Tibial nerve (tissue), 4 donors: ENCODE data around the gene PRR13. TPM values are rescaled to one million over a fixed set of nuclear protein-coding genes. Genes with fewer than 3 reads are reported as not detected.
"Not testable (repeated sequence)": the region's sequence is repeated elsewhere in the genome, so short reads cannot be mapped to it uniquely, and the experiment has no call there.

Experiments used
- DNase-seq, 2 donors: peaks; one replicate each; pipeline ENCODE4 v3.0.0-alpha.2; 2019; ENCODE audit warnings: low spot score in 2 of 2
- H3K27ac ChIP-seq, 4 donors: fragments of 200-600 bp; sonication (generic) in 3 of 4; one replicate each; pipeline ENCODE4 v1.5.1; 2017 to 2019; ENCODE audit warnings: mild to moderate bottlenecking in 1 of 4
- H3K27me3 ChIP-seq, 2 donors: fragments of 200-600 bp; sonication (generic) in 1 of 2; one replicate each; pipeline versions ENCODE4 v1.5.1 to v1.6.0; 2017 to 2019
- H3K36me3 ChIP-seq, 3 donors: fragments of 200-600 bp; sonication (generic); one replicate each; pipeline ENCODE4 v1.5.1; 2018 to 2019
- H3K4me1 ChIP-seq, 4 donors: fragments of 200-600 bp; sonication (generic) in 3 of 4; one replicate each; pipeline ENCODE4 v1.5.1; 2017 to 2019
- H3K4me3 ChIP-seq, 4 donors: fragments of 200-600 bp; sonication (generic) in 3 of 4; one replicate each; pipeline ENCODE4 v1.5.1; 2017 to 2019; ENCODE audit warnings: mild to moderate bottlenecking in 1 of 4, moderate library complexity in 1 of 4
- H3K9me3 ChIP-seq, 4 donors: fragments of 200-600 bp; sonication (generic) in 3 of 4; one replicate each; pipeline ENCODE4 v1.5.1; 2017 to 2019
- CTCF ChIP-seq, 5 experiments: fragments of 200-600 bp in 3 of 5; fragments of 450-650 bp in 2 of 5; sonication (generic) in 3 of 5; IDR thresholded peaks; one replicate each; pipeline ENCODE4 v1.5.1; 2016 to 2019; ENCODE audit warnings: antibody characterized with exemption in 5 of 5, mild to moderate bottlenecking in 3 of 5, moderate library complexity in 2 of 5
- EP300 ChIP-seq, 2 donors: sonication (generic); formaldehyde crosslinking; IDR thresholded peaks; one replicate each; pipeline ENCODE4 v1.6.1; 2017; ENCODE audit warnings: antibody characterized with exemption in 2 of 2, mild to moderate bottlenecking in 1 of 2
- POLR2A ChIP-seq, 2 donors: fragments of 450-650 bp; IDR thresholded peaks; one replicate each; pipeline ENCODE4 v1.6.1; 2017; ENCODE audit warnings: antibody characterized with exemption in 2 of 2, mild to moderate bottlenecking in 2 of 2, moderate library complexity in 2 of 2
- WGBS, 2 donors: methylation state at CpG; one replicate each; pipeline ENCODE4 v1.1.5; 2018; 5-methylcytosine and 5-hydroxymethylcytosine counted together
- total RNA-seq, 4 donors: library from RNA; depleted of rRNA; stranded (reverse); fragments of >200 nt; gene quantifications; one replicate each; pipeline ENCODE4 v1.1.0, GENCODE V29; 2016

The PRR13 gene, protein sequence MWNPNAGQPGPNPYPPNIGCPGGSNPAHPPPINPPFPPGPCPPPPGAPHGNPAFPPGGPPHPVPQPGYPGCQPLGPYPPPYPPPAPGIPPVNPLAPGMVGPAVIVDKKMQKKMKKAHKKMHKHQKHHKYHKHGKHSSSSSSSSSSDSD
- total RNA-seq: 100 to 1,000 TPM in 1 of 4 donors, 10 to 100 TPM in 3; 54.6 to 125 (median 57.0) TPM

DNA sequence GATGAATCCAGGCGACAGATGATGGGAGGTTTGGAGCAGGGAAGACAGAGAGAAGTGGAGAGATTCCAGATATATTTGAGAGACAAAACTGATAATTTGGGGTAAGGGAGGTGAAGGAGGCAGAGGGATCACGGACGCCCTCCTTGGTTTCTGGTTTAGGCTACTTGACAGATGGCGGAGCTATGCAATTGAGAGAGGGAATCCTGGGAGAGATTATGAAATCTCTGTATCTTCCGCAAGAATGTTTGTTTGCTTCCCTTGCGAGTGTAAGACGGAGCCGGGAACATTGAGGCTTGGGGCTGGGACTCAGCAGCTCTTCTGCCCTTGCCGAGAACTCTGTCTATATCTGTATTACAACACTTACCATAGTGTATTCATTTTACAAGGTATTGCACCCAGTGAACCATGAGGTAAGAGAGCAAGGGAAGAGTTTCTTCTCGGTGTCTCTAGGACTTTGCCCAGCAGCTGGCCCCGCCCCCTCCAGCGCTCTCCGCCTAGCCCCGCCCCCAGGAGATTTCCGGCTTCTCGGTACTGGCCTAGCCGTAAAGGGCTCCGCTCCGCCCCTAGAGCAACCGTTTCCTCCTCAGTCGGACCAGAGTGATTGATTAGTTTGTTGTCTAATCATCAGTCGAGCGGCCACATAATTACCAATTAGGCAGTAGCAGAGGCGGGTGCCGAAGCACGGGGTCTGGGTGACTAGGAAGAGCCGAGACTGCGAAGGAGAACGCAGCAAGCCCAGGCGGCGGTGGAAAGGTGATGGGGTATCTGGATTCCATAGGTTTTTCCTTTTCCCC lies at the start of gene PRR13:
TSS of gene PRR13 (plus strand) at position 695 of the 794 bp plus-strand sequence. CDS start 981 bp downstream, outside the sequence.
- H3K36me3 ChIP-seq: peaks cover 0 to 28% (median 3%) of the 10 kb centered on the region in 3 donors
- peak within 1 kb of the TSS; percentile 74 to 92 (median 90) for H3K27ac ChIP-seq
- peaks cover 0 to 41% (median 12%) of the 10 kb centered on the region in 4 donors for H3K4me1 ChIP-seq
- DNase-seq: peak; percentile 98
- H3K27me3 ChIP-seq: no peaks in the 10 kb centered on the region
- no peaks in the 10 kb centered on the region for H3K9me3 ChIP-seq
- peak; percentile 85 to 91 for TF ChIP-seq POLR2A (IDR thresholded peaks at IDR 0.05)
- peak; percentile 30 to 96 for TF ChIP-seq EP300 (IDR thresholded peaks at IDR 0.05)
- TF ChIP-seq CTCF (IDR thresholded peaks at IDR 0.05): no peak
- peak within 1 kb of the TSS; percentile 53 to 87 (median 66) for H3K4me3 ChIP-seq
- WGBS, 2 donors: 1% methylated on average over 30 to 31 of the region's 31 CpGs

DNA sequence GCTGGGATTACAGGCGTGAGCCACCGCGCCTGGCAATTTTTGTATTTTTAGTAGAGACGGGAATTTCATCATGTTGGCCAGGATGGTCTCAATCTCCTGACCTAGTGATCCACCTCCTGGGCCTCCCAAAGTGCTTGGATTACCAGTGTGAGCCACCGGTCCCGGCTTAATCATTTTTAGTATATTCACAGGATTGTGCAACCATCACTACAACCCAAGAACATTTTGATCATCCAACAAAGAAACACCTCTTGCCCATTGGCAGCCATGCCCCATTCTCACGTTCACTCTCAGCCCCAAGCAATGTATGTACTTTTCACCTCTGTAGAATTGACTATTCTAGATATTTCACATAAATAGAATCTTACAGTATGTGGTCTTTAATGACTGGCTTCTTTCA lies 41.6 kb upstream of the PRR13 start:
- Histone ChIP-seq H3K36me3 (peaks cover 0 to 29% (median 0%) of the 10 kb centered on the region in 3 donors), H3K4me1 (peaks cover 0 to 41% (median 14%) of the 10 kb centered on the region in 4 donors), H3K27ac (no peak overlapping the region), H3K9me3 (no peaks in the 10 kb centered on the region), H3K27me3 (no peaks in the 10 kb centered on the region), H3K4me3 (no peak overlapping the region)
- 95 to 96% methylated on average over 7 of the region's 7 CpGs for WGBS, 2 donors
- no peak for TF ChIP-seq EP300 (IDR thresholded peaks at IDR 0.05)
- TF ChIP-seq CTCF (IDR thresholded peaks at IDR 0.05): no peak
- no peak for TF ChIP-seq POLR2A (IDR thresholded peaks at IDR 0.05)
- DNase-seq: no peak

DNA sequence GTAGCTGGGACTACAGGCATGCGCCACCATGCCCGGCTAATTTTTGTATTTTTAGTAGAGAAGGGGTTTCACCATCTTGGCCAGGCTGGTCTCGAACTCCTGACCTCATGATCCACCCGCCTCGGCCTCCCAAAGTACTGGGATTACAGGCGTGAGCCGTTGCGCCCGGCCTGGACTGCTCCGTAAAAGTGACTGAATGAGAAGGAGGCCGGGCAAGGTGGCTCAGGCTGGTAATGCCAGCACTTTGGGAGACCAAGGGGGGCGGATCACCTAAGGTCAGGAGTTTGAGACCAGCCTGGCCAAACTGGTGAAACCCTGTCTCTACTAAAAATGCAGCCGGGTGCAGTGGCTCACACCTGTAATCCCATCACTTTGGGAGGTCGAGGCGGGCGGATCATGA lies 39.2 kb upstream of the PRR13 start:
- 93 to 97% methylated on average over 16 of the region's 16 CpGs for WGBS, 2 donors
- H3K4me3 ChIP-seq, H3K9me3 ChIP-seq, H3K27me3 ChIP-seq, DNase-seq, H3K27ac ChIP-seq: not testable (repeated sequence)
- peaks cover 0 to 37% (median 3%) of the 10 kb centered on the region in 3 donors for H3K36me3 ChIP-seq
- peaks cover 0 to 32% (median 13%) of the 10 kb centered on the region in 4 donors for H3K4me1 ChIP-seq

DNA sequence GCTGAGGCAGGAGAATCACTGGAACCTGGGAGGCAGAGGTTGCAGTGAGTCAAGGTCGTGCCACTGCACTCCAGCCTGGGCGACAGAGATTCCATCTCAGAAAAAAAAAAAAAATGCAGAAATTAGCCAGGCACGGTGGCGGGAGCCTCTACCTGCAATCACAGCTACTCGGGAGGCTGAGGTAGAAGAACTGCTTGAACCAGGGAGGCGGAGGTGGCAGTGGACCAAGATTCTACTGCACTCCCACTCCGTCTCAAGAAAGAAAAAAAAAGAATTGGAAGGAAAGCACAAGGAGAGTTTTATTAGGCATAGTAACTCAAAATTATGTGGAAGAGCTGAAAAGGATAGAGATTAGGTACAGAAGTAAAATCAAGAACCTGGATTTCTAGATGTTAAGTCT lies 38.7 kb upstream of the PRR13 start:
- Histone ChIP-seq H3K4me1 (peaks cover 0 to 28% (median 11%) of the 10 kb centered on the region in 4 donors), H3K27ac (peak overlapping the region in 1 of 4 donors; percentile 37), H3K9me3 (no peaks in the 10 kb centered on the region), H3K27me3 (no peaks in the 10 kb centered on the region), H3K4me3 (no peak overlapping the region), H3K36me3 (peaks cover 0 to 42% (median 8%) of the 10 kb centered on the region in 3 donors)
- TF ChIP-seq EP300 (IDR thresholded peaks at IDR 0.05) (no peak), POLR2A (IDR thresholded peaks at IDR 0.05) (no peak), CTCF (IDR thresholded peaks at IDR 0.05) (no peak)
- 59 to 65% methylated on average over 7 of the region's 7 CpGs for WGBS, 2 donors
- no peak for DNase-seq

- peaks cover 0 to 65% (median 34%) of the 10 kb centered on the region in 3 donors for H3K36me3 ChIP-seq
- 91 to 94% methylated on average over 5 of the region's 5 CpGs for WGBS, 2 donors
- TF ChIP-seq EP300 (IDR thresholded peaks at IDR 0.05) (no peak), CTCF (IDR thresholded peaks at IDR 0.05) (no peak), POLR2A (IDR thresholded peaks at IDR 0.05) (no peak)
- H3K27me3 ChIP-seq: no peaks in the 10 kb centered on the region
- H3K4me1 ChIP-seq: peaks cover 0 to 47% (median 20%) of the 10 kb centered on the region in 4 donors
- peak overlapping the region in 1 of 4 donors; percentile 61 for H3K27ac ChIP-seq
- H3K4me3 ChIP-seq: no peak overlapping the region
- no peak for DNase-seq
- no peaks in the 10 kb centered on the region for H3K9me3 ChIP-seq
These were observed 30.6 kb upstream of the PRR13 start for GRCh38 chr12:53410951-53411350.
